ENCODE data around the gene BRMS1L. TPM values are rescaled to one million over a fixed set of nuclear protein-coding genes. Genes with fewer than 3 reads are reported as not detected.

The BRMS1L gene
- total RNA-seq, 4 donors from 2014 or later = 1.00 to 4.6 (median 3.7) TPM

- WGBS, 2 donors (ENCODE audit: low coverage in 1 of 2) = 43 to 71% methylated on average over 1 of the region's 1 CpG
- Histone ChIP-seq H3K4me1 (no peaks in the 10 kb centered on the region), H3K4me3 (no peak overlapping the region), H3K27ac (no peak overlapping the region), H3K36me3 (no peaks in the 10 kb centered on the region), H3K9me3 (no peaks in the 10 kb centered on the region), H3K27me3 (no peaks in the 10 kb centered on the region)
- intact Hi-C loops (cut with DNase I; ENCODE audit: low total_unique reads) (no loop called here), in situ Hi-C loops (cut with MboI; ENCODE audit: low pct_ligation_motif_present in 1 of 4, low pct_unique_long_range_greater_than_20kb in 1 of 4, low sequenced_read_pairs in 3 of 4) (no loop called here)
- TF ChIP-seq POLR2A (IDR thresholded peaks at IDR 0.05) (no peak), EP300 (IDR thresholded peaks at IDR 0.05; ENCODE audit: low read depth) (no peak), CTCF (IDR thresholded peaks at IDR 0.05) (no peak)
- no peak for DNase-seq
Measured at GRCh38 chr14:35854696-35855270, 28.6 kb downstream of the BRMS1L start.

- Histone ChIP-seq H3K27ac (no peak overlapping the region), H3K4me3 (no peak overlapping the region), H3K36me3 (no peaks in the 10 kb centered on the region), H3K27me3 (no peaks in the 10 kb centered on the region), H3K9me3 (no peaks in the 10 kb centered on the region), H3K4me1 (no peaks in the 10 kb centered on the region)
- intact Hi-C loops (cut with DNase I; ENCODE audit: low total_unique reads) = no loop called here
- no peak for DNase-seq
- in situ Hi-C loops (cut with MboI; ENCODE audit: low pct_ligation_motif_present in 1 of 4, low pct_unique_long_range_greater_than_20kb in 1 of 4, low sequenced_read_pairs in 3 of 4) = no loop called here
- TF ChIP-seq POLR2AphosphoS5 (IDR thresholded peaks at IDR 0.05) (no peak), POLR2A (IDR thresholded peaks at IDR 0.05) (no peak), EP300 (IDR thresholded peaks at IDR 0.05; ENCODE audit: low read depth) (no peak), CTCF (IDR thresholded peaks at IDR 0.05) (no peak)
- WGBS, 2 donors (ENCODE audit: low coverage in 1 of 2) = 70 to 85% methylated on average over 6 of the region's 6 CpGs
Measured at GRCh38 chr14:35855876-35856481, 29.8 kb downstream of the BRMS1L start.

GRCh38 chr14:35858521-35859209 lies 32.5 kb downstream of the BRMS1L start:
- no peak overlapping the region for H3K27ac ChIP-seq
- in situ Hi-C loops (cut with MboI; ENCODE audit: low pct_ligation_motif_present in 1 of 4, low pct_unique_long_range_greater_than_20kb in 1 of 4, low sequenced_read_pairs in 3 of 4) = no loop called here
- 97 to 100% methylated on average over 1 to 7 of the region's 7 CpGs for WGBS, 2 donors (ENCODE audit: low coverage in 1 of 2)

More at GRCh38 chr14:35858521-35859209, 32.5 kb downstream of the BRMS1L start:
- no peaks in the 10 kb centered on the region for H3K27me3 ChIP-seq
- H3K4me1 ChIP-seq = no peaks in the 10 kb centered on the region
- DNase-seq = no peak
- H3K9me3 ChIP-seq = no peaks in the 10 kb centered on the region
- TF ChIP-seq EP300 (IDR thresholded peaks at IDR 0.05; ENCODE audit: low read depth) (no peak), POLR2AphosphoS5 (IDR thresholded peaks at IDR 0.05) (no peak), POLR2A (IDR thresholded peaks at IDR 0.05) (no peak), CTCF (IDR thresholded peaks at IDR 0.05) (no peak)
- no peak overlapping the region for H3K4me3 ChIP-seq
- peaks cover 0 to 10% (median 2%) of the 10 kb centered on the region in 4 donors for H3K36me3 ChIP-seq
- intact Hi-C loops (cut with DNase I; ENCODE audit: low total_unique reads) = no loop called here

Data from transverse colon (tissue), 4 donors.